Mammary epithelial cell (primary cell): ENCODE results near the gene DCAF10.

Experiments used
- EZH2 ChIP-seq: IDR thresholded peaks from 2 replicates; pipeline ENCODE4 v1.6.1; 2012; ENCODE audit warnings: low read length, inconsistent platforms, borderline replicate concordance
- TF ChIP-seq, protein P1 (sequence below), 2 donors: IDR thresholded peaks in 1 of 2; conservative IDR thresholded peaks in 1 of 2; 2 replicates each; pipeline ENCODE4 v1.5.1; 2011 to 2012; ENCODE audit warnings: inconsistent platforms in 2 of 2, low read length in 2 of 2, mild to moderate bottlenecking in 2 of 2, control low read depth in 1 of 2, low read depth in 1 of 2; ENCODE audit not compliant: insufficient read depth in 1 of 2; ENCODE audit errors: extremely low read depth in 1 of 2

- no peak for TF ChIP-seq EZH2
- TF ChIP-seq, protein P1, sequence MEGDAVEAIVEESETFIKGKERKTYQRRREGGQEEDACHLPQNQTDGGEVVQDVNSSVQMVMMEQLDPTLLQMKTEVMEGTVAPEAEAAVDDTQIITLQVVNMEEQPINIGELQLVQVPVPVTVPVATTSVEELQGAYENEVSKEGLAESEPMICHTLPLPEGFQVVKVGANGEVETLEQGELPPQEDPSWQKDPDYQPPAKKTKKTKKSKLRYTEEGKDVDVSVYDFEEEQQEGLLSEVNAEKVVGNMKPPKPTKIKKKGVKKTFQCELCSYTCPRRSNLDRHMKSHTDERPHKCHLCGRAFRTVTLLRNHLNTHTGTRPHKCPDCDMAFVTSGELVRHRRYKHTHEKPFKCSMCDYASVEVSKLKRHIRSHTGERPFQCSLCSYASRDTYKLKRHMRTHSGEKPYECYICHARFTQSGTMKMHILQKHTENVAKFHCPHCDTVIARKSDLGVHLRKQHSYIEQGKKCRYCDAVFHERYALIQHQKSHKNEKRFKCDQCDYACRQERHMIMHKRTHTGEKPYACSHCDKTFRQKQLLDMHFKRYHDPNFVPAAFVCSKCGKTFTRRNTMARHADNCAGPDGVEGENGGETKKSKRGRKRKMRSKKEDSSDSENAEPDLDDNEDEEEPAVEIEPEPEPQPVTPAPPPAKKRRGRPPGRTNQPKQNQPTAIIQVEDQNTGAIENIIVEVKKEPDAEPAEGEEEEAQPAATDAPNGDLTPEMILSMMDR (conservative IDR thresholded peaks at IDR 0.05 in 1 of 2, IDR thresholded peaks at IDR 0.05 in 1 of 2; ENCODE audit: extremely low read depth in 1 of 2, insufficient read depth in 1 of 2, low read depth in 1 of 2, low read length in 2 of 2) = no peak
Measured at GRCh38 chr9:37778534-37778933, 22.1 kb upstream of the DCAF10 start.
